HepG2 (cell line): ENCODE measurements around the gene ZMIZ1. TPM values are rescaled to one million over a fixed set of nuclear protein-coding genes. Genes with fewer than 3 reads are reported as not detected.
A peak's percentile ranks its signal among the peaks of the same experiment; 100 is the strongest.

Experiments used
- EP300 ChIP-seq, 3 experiments: sonication (generic) in 1 of 3; formaldehyde crosslinking in 1 of 3; IDR thresholded peaks; 2 replicates each; pipeline versions ENCODE4 v1.5.1 to v1.6.1; 2011 to 2020; ENCODE audit warnings: low read depth in 2 of 3, low read length in 2 of 3, borderline replicate concordance in 1 of 3, improper control_type of control experiment in 1 of 3, mild to moderate bottlenecking in 1 of 3, missing genetic modification reagents in 1 of 3, moderate library complexity in 1 of 3
- GATA4 ChIP-seq: sonication (generic); IDR thresholded peaks from 2 replicates; pipeline ENCODE4 v1.6.1; 2016; ENCODE audit warnings: antibody characterized with exemption, low read depth, borderline replicate concordance
- HBP1 ChIP-seq: IDR thresholded peaks from 2 replicates; pipeline ENCODE4 v1.6.1; 2016; ENCODE audit warnings: low read depth, control low read depth
- JUNB ChIP-seq: sonication (generic); formaldehyde crosslinking; IDR thresholded peaks from 2 replicates; pipeline ENCODE4 v1.8.0; 2022; ENCODE audit warnings: missing genetic modification reagents, mild to moderate bottlenecking, borderline replicate concordance
- KLF9 ChIP-seq: IDR thresholded peaks from 2 replicates; pipeline ENCODE4 v1.6.1; 2016; ENCODE audit warnings: low read depth
- MXD4 ChIP-seq: IDR thresholded peaks from 2 replicates; pipeline ENCODE4 v1.6.1; 2016; ENCODE audit warnings: mild to moderate bottlenecking, missing biosample characterization, missing genetic modification reagents
- NR2F2 ChIP-seq: IDR thresholded peaks from 2 replicates; pipeline ENCODE4 v1.6.1; 2012; ENCODE audit warnings: low read depth, inconsistent platforms, borderline replicate concordance
- PAX8 ChIP-seq: sonication (generic); formaldehyde crosslinking; IDR thresholded peaks from 2 replicates; pipeline ENCODE4 v1.8.0; 2022; ENCODE audit warnings: mild to moderate bottlenecking, missing genetic modification reagents, borderline replicate concordance
- POGZ ChIP-seq: sonication (generic); formaldehyde crosslinking; IDR thresholded peaks from 2 replicates; pipeline ENCODE4 v1.4.0; 2020; ENCODE audit warnings: mild to moderate bottlenecking, missing genetic modification reagents
- SNAI1 ChIP-seq: sonication (generic); formaldehyde crosslinking; IDR thresholded peaks from 2 replicates; pipeline ENCODE4 v1.5.0; 2020; ENCODE audit warnings: mild to moderate bottlenecking, missing genetic modification reagents, borderline replicate concordance
- ZFP36L1 ChIP-seq: sonication (generic); formaldehyde crosslinking; IDR thresholded peaks from 2 replicates; pipeline ENCODE4 v1.8.0; 2022; ENCODE audit warnings: mild to moderate bottlenecking, missing genetic modification reagents, moderate library complexity
- ZNF263 ChIP-seq: sonication (generic); formaldehyde crosslinking; IDR thresholded peaks from 2 replicates; pipeline ENCODE4 v1.4.0; 2020; ENCODE audit warnings: missing genetic modification reagents
- ZNF281 ChIP-seq: sonication (generic); formaldehyde crosslinking; IDR thresholded peaks from 2 replicates; pipeline ENCODE4 v1.4.0; 2020; ENCODE audit warnings: missing genetic modification reagents, borderline replicate concordance
- ZNF317 ChIP-seq: sonication (generic); formaldehyde crosslinking; IDR thresholded peaks from 2 replicates; pipeline ENCODE4 v1.5.0; 2020; ENCODE audit warnings: mild to moderate bottlenecking, missing genetic modification reagents
- ZNF333 ChIP-seq: sonication (generic); formaldehyde crosslinking; IDR thresholded peaks from 2 replicates; pipeline ENCODE4 v1.4.0; 2020; ENCODE audit warnings: mild to moderate bottlenecking, missing genetic modification reagents, borderline replicate concordance
- ZNF414 ChIP-seq: sonication (generic); formaldehyde crosslinking; IDR thresholded peaks from 2 replicates; pipeline ENCODE4 v1.5.0; 2020; ENCODE audit warnings: missing genetic modification reagents
- ZNF552 ChIP-seq: sonication (generic); formaldehyde crosslinking; IDR thresholded peaks from 2 replicates; pipeline ENCODE4 v1.9.0; 2022; ENCODE audit warnings: missing genetic modification reagents, mild to moderate bottlenecking, borderline replicate concordance
- ZNF7 ChIP-seq: IDR thresholded peaks from 2 replicates; pipeline ENCODE4 v1.6.1; 2016; ENCODE audit warnings: missing biosample characterization, missing genetic modification reagents
- polyA plus RNA-seq, 8 experiments: library from polyadenylated mRNA; depleted of rRNA in 3 of 8; stranded (reverse) in 7 of 8; unstranded in 1 of 8; fragments of >200 nt; fragmentation: Illumina TruSeq in 4 of 8; extraction: Trizol in 4 of 8; gene quantifications; 2 replicates each; pipeline versions ENCODE4 v1.2.1 to v1.2.3, GENCODE V29; 2011 to 2016; ENCODE audit warnings: low read depth in 4 of 8, missing spikeins in 1 of 8, mixed read lengths in 1 of 8; ENCODE audit not compliant: insufficient read depth in 1 of 8
- total RNA-seq, 5 experiments: library from RNA; depleted of rRNA; stranded (reverse); fragments of >200 nt; fragmentation: Illumina TruSeq; extraction: Trizol; gene quantifications; 2 replicates each; pipeline ENCODE4 v1.2.3, GENCODE V29; 2016; ENCODE audit warnings: low read depth in 1 of 5
- TF ChIP-seq, protein P1 (sequence below): sonication (generic); formaldehyde crosslinking; IDR thresholded peaks from 2 replicates; pipeline ENCODE4 v1.5.0; 2020; ENCODE audit warnings: missing genetic modification reagents, mild to moderate bottlenecking, borderline replicate concordance
- TF ChIP-seq, protein P2 (sequence below): sonication (generic); formaldehyde crosslinking; IDR thresholded peaks from 2 replicates; pipeline ENCODE4 v1.8.0; 2022; ENCODE audit warnings: mild to moderate bottlenecking, missing genetic modification reagents; ENCODE audit not compliant: insufficient replicate concordance

ZMIZ1 gene
- total and polyA plus RNA-seq, 2 of the 13 experiments (the other 11 are each of a cell fraction or from before 2014, with no cell fraction given), result 5.3 to 10.2 TPM

DNA sequence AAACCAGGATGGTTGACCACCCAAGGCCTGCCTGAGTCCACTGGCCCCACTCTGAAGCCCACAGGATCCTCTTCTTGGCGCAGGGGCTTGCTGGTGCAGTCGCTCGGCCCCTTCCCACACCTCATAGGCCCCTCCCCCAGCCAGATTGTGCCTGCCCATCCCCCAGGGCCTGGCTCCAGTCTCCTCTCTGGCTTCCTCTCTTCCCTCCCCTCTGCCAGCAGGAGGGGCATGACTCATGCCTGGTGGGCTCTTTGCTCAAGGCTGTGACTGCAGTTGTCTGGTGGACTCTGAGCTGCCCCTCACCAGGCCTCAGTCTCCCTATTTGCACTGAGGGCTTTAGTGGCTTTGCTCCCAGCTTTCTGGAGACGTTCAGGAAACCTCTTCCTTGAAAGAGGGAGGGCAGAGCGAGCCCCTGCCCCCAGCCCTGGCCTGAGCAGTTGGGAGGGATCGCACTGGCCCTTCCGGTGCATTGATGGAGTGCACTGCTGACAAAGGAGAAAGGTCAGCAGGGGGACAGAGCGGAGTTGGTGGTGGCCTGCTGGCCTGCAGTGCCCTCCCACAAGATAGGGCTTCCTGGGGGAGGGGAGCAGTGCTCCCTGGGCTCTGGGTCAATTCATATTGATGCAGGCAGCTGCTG lies 60.7 kb downstream of the ZMIZ1 start (continued):
- TF ChIP-seq GATA4 (0 out of 2 replicates have a peak, but pooled peaks have one; percentile 10), HBP1 (CRISPR knock-in tag) (no peak), KLF9 (CRISPR knock-in tag) (no peak), ZNF333 (CRISPR knock-in tag) (no peak), PAX8 (CRISPR knock-in tag) (no peak), EP300 (IDR thresholded peaks at IDR 0.05; ENCODE audit: low read depth in 2 of 2, low read length in 2 of 2) (peak in 1 of 2 experiments; percentile 18; a peak in 1 of 4 replicates), EP300 (CRISPR knock-in tag; IDR thresholded peaks at IDR 0.05; ENCODE audit: borderline replicate concordance) (peak; percentile 60), JUNB (CRISPR knock-in tag) (peak; percentile 50; the same call in 1 of the 2 replicates), ZNF414 (CRISPR knock-in tag) (no peak), NR2F2 (no peak; the same call in 1 of the 2 replicates), ZNF7 (CRISPR knock-in tag) (no peak), ZNF281 (peak; percentile 94), MXD4 (CRISPR knock-in tag) (0 out of 2 replicates have a peak, but pooled peaks have one; percentile 39), SNAI1 (CRISPR knock-in tag) (no peak), ZFP36L1 (CRISPR knock-in tag) (no peak), ZNF552 (CRISPR knock-in tag) (no peak), ZNF263 (CRISPR knock-in tag) (peak; percentile 72), ZNF317 (CRISPR knock-in tag) (peak; percentile 74), POGZ (CRISPR knock-in tag) (no peak)
- TF ChIP-seq, protein P1, sequence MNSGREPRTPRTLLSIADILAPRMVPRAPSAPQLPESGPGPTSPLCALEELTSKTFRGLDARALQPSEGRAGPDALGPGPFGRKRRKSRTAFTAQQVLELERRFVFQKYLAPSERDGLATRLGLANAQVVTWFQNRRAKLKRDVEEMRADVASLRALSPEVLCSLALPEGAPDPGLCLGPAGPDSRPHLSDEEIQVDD (CRISPR knock-in tag), result no peak
- TF ChIP-seq, protein P2, sequence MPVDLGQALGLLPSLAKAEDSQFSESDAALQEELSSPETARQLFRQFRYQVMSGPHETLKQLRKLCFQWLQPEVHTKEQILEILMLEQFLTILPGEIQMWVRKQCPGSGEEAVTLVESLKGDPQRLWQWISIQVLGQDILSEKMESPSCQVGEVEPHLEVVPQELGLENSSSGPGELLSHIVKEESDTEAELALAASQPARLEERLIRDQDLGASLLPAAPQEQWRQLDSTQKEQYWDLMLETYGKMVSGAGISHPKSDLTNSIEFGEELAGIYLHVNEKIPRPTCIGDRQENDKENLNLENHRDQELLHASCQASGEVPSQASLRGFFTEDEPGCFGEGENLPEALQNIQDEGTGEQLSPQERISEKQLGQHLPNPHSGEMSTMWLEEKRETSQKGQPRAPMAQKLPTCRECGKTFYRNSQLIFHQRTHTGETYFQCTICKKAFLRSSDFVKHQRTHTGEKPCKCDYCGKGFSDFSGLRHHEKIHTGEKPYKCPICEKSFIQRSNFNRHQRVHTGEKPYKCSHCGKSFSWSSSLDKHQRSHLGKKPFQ (CRISPR knock-in tag), result no peak
